ENCODE data around the gene PCNT. TPM values are rescaled to one million over a fixed set of nuclear protein-coding genes. Genes with fewer than 3 reads are reported as not detected.

The PCNT gene
- total and polyA plus RNA-seq, 2 donors (not counting 1 experiment from before 2014, with no cell fraction given), result 20.3 to 58.1 TPM

DNA sequence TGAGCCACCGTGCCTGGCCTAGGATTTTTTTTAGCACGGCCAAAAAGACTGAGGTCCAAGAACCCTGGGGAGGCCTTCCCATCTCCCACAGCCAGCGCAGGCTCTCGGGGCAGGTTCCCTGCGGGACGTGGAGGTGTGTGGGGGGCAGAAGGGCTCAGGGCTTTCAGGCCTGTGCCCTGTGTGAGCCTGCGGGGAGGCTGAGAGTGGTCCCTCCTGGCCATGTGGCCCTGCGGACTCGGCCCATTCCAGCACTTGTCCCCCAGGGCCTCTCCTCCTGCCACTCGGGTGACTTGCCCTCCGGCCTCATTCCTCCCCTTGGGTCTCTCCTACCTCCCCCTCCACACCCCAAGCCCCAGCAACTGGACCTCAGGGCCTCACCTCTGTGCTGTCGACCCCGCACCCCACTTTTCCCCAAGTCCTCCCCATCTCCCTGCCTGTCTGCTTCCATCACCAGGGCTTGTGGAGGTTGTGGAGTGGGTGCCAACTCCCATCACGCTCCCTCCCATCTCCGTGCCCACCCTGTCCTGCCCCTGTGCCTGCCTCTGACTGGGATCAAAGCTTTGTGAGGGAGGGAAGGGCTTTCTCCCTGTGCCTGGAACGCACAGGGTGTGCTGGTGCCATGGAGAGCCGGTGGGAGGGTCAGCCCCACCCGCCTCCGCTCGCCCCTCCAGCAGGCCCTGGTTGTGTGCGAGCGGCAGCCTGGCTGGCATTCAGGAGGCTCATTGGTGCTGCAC lies 102.5 kb downstream of the PCNT start:
- H3K27me3 Mint-ChIP-seq, result no peaks in the 10 kb centered on the region
- Histone ChIP-seq H3K4me2 (replicated peaks; ENCODE audit: low read depth, low read length, poor library complexity, severe bottlenecking) (no peak overlapping the region), H3K27ac (ENCODE audit: low read length in 2 of 2) (no peak overlapping the region), H3K27me3 (replicated peaks in 1 of 4; ENCODE audit: control extremely low read depth in 1 of 4, control insufficient read depth in 3 of 4, insufficient read depth in 4 of 4, low read length in 3 of 4) (no peaks in the 10 kb centered on the region), H3K4me1 (ENCODE audit: control insufficient read depth in 2 of 2, insufficient read depth in 2 of 2, low read length in 2 of 2) (no peaks in the 10 kb centered on the region), H3K9ac (ENCODE audit: low read length) (no peak overlapping the region), H3K4me3 (ENCODE audit: control extremely low read depth in 1 of 5, extremely low read depth in 1 of 5, insufficient read depth in 1 of 5, low read depth in 2 of 5, low read length in 4 of 5) (no peak overlapping the region), H3K79me2 (ENCODE audit: control insufficient read depth, insufficient read depth, low read length) (no peaks in the 10 kb centered on the region), H4K20me1 (ENCODE audit: control insufficient read depth, insufficient read depth, low read length, poor library complexity, severe bottlenecking) (no peaks in the 10 kb centered on the region), H3K9me3 (ENCODE audit: control extremely low read depth in 1 of 3, control insufficient read depth in 2 of 3, insufficient read depth in 1 of 3, low read length in 2 of 3) (no peaks in the 10 kb centered on the region), H3K36me3 (replicated peaks in 1 of 2; ENCODE audit: control extremely low read depth in 1 of 2, control insufficient read depth in 1 of 2, extremely low read depth in 1 of 2, insufficient read depth in 2 of 2, low read length in 1 of 2) (peaks cover 0 to 38% of the 10 kb centered on the region in 2 experiments), H2AFZ (ENCODE audit: insufficient read depth, low read depth, low read length, poor library complexity, severe bottlenecking) (no peak overlapping the region)
- no peak for ATAC-seq (ENCODE audit: low read depth)
- DNase-seq, result no peak
- H3K4me3 Mint-ChIP-seq, result no peak overlapping the region
- CTCF ChIA-PET, result no interaction called here
- POLR2A ChIA-PET, result no interaction called here
- H3K27ac Mint-ChIP-seq, result no peak overlapping the region
- TF ChIP-seq, protein P1, sequence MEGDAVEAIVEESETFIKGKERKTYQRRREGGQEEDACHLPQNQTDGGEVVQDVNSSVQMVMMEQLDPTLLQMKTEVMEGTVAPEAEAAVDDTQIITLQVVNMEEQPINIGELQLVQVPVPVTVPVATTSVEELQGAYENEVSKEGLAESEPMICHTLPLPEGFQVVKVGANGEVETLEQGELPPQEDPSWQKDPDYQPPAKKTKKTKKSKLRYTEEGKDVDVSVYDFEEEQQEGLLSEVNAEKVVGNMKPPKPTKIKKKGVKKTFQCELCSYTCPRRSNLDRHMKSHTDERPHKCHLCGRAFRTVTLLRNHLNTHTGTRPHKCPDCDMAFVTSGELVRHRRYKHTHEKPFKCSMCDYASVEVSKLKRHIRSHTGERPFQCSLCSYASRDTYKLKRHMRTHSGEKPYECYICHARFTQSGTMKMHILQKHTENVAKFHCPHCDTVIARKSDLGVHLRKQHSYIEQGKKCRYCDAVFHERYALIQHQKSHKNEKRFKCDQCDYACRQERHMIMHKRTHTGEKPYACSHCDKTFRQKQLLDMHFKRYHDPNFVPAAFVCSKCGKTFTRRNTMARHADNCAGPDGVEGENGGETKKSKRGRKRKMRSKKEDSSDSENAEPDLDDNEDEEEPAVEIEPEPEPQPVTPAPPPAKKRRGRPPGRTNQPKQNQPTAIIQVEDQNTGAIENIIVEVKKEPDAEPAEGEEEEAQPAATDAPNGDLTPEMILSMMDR (IDR thresholded peaks at IDR 0.05), result no peak
- TF ChIP-seq EZH2 (IDR thresholded peaks at IDR 0.05; ENCODE audit: borderline replicate concordance, insufficient read depth, low read depth, low read length, poor library complexity, severe bottlenecking), result no peak
- WGBS (ENCODE audit: insufficient coverage), result 95% methylated on average over 19 of the region's 22 CpGs
- H3K4me1 Mint-ChIP-seq, result peaks cover 2% of the 10 kb centered on the region
- intact Hi-C loops (cut with micrococcal nuclease), result no loop called here
- no peaks in the 10 kb centered on the region for H3K9me3 Mint-ChIP-seq (ENCODE audit: insufficient read depth)

DNA sequence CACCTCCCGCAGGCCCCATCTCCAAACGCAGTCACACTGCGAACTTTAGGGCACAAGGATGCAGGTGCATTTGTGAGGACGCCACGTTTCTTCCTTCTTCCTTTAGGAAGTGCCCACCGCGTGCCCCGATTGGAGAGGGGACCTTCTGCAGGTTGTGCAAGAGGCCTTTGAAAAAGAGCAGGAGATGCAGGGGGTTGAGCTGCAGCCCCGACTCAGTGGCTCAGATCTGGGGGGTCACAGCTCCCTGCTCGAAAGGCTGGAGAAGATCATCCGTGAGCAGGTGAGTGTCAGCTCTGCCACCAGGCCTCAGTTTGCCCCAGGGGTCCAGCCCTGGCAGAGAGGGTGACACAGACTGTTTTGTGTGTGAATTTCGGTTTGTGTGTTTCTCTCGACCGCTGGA lies 103.6 kb downstream of the PCNT start:
- H3K9me3 Mint-ChIP-seq (ENCODE audit: insufficient read depth), result no peaks in the 10 kb centered on the region
- ATAC-seq (ENCODE audit: low read depth) (no peak), DNase-seq (no peak)
- no peaks in the 10 kb centered on the region for H3K27me3 ChIP-seq (replicated peaks in 1 of 4; ENCODE audit: control extremely low read depth in 1 of 4, control insufficient read depth in 3 of 4, insufficient read depth in 4 of 4, low read length in 3 of 4)
- CTCF ChIA-PET, result no interaction called here
- H3K4me3 ChIP-seq (ENCODE audit: control extremely low read depth in 1 of 5, extremely low read depth in 1 of 5, insufficient read depth in 1 of 5, low read depth in 2 of 5, low read length in 4 of 5), result no peak overlapping the region
- POLR2A ChIA-PET, result no interaction called here
- no peaks in the 10 kb centered on the region for H3K27me3 Mint-ChIP-seq
- peaks cover 2% of the 10 kb centered on the region for H3K4me1 Mint-ChIP-seq
- TF ChIP-seq, protein P1 (IDR thresholded peaks at IDR 0.05), result no peak
- no peak for TF ChIP-seq EZH2 (IDR thresholded peaks at IDR 0.05; ENCODE audit: borderline replicate concordance, insufficient read depth, low read depth, low read length, poor library complexity, severe bottlenecking)
- no peak overlapping the region for H3K4me3 Mint-ChIP-seq
- intact Hi-C loops (cut with micrococcal nuclease), result no loop called here
- no peak overlapping the region for H3K9ac ChIP-seq (ENCODE audit: low read length)
- no peaks in the 10 kb centered on the region for H3K4me1 ChIP-seq (ENCODE audit: control insufficient read depth in 2 of 2, insufficient read depth in 2 of 2, low read length in 2 of 2)
- H3K9me3 ChIP-seq (ENCODE audit: control extremely low read depth in 1 of 3, control insufficient read depth in 2 of 3, insufficient read depth in 1 of 3, low read length in 2 of 3), result no peaks in the 10 kb centered on the region
- no peak overlapping the region for H2AFZ ChIP-seq (ENCODE audit: insufficient read depth, low read depth, low read length, poor library complexity, severe bottlenecking)
- 96% methylated on average over 7 of the region's 14 CpGs for WGBS (ENCODE audit: insufficient coverage)
- H3K27ac ChIP-seq (ENCODE audit: low read length in 2 of 2), result no peak overlapping the region
- no peak overlapping the region for H3K27ac Mint-ChIP-seq
- no peaks in the 10 kb centered on the region for H3K79me2 ChIP-seq (ENCODE audit: control insufficient read depth, insufficient read depth, low read length)
- H3K36me3 ChIP-seq (replicated peaks in 1 of 2; ENCODE audit: control extremely low read depth in 1 of 2, control insufficient read depth in 1 of 2, extremely low read depth in 1 of 2, insufficient read depth in 2 of 2, low read length in 1 of 2), result peaks cover 0 to 41% of the 10 kb centered on the region in 2 experiments
- no peak overlapping the region for H3K4me2 ChIP-seq (replicated peaks; ENCODE audit: low read depth, low read length, poor library complexity, severe bottlenecking)
- no peaks in the 10 kb centered on the region for H4K20me1 ChIP-seq (ENCODE audit: control insufficient read depth, insufficient read depth, low read length, poor library complexity, severe bottlenecking)

Measured in B cell (primary cell).